ENCODE data around the gene MACROD2. TPM values are rescaled to one million over a fixed set of nuclear protein-coding genes. Genes with fewer than 3 reads are reported as not detected.

Gene MACROD2
- total RNA-seq, 1 experiment from 2014 or later, result 3.7 TPM

DNA sequence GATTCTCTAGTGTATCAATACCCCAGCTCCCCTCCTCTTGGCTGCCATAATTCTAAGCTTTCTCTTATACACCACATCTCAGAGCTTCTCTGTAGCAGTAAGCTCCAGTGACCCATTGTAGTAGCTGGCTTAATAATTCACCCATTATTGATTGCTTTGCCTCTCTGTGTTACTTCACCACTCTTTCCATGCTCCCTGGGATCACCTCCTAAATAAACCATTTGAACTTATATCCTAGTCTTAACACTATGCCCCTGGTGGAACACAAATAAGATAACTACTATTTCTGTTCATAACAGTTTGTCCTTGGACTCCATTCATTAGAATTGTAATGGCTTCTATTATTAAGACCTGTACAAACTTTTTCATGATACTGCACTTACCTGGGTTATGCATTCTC, 1819.0 kb downstream of the MACROD2 start (continued):
- TF ChIP-seq, protein P1, sequence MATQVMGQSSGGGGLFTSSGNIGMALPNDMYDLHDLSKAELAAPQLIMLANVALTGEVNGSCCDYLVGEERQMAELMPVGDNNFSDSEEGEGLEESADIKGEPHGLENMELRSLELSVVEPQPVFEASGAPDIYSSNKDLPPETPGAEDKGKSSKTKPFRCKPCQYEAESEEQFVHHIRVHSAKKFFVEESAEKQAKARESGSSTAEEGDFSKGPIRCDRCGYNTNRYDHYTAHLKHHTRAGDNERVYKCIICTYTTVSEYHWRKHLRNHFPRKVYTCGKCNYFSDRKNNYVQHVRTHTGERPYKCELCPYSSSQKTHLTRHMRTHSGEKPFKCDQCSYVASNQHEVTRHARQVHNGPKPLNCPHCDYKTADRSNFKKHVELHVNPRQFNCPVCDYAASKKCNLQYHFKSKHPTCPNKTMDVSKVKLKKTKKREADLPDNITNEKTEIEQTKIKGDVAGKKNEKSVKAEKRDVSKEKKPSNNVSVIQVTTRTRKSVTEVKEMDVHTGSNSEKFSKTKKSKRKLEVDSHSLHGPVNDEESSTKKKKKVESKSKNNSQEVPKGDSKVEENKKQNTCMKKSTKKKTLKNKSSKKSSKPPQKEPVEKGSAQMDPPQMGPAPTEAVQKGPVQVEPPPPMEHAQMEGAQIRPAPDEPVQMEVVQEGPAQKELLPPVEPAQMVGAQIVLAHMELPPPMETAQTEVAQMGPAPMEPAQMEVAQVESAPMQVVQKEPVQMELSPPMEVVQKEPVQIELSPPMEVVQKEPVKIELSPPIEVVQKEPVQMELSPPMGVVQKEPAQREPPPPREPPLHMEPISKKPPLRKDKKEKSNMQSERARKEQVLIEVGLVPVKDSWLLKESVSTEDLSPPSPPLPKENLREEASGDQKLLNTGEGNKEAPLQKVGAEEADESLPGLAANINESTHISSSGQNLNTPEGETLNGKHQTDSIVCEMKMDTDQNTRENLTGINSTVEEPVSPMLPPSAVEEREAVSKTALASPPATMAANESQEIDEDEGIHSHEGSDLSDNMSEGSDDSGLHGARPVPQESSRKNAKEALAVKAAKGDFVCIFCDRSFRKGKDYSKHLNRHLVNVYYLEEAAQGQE (IDR thresholded peaks at IDR 0.05; ENCODE audit: low read depth), result no peak
- TF ChIP-seq EZH2 (IDR thresholded peaks at IDR 0.05) (no peak), POLR2A (IDR thresholded peaks at IDR 0.05; ENCODE audit: borderline replicate concordance, extremely low read depth, insufficient read depth, insufficient read length) (no peak), POLR2AphosphoS5 (IDR thresholded peaks at IDR 0.05; ENCODE audit: low read depth, low read length) (no peak), RAD21 (IDR thresholded peaks at IDR 0.05; ENCODE audit: low read depth) (no peak)

DNA sequence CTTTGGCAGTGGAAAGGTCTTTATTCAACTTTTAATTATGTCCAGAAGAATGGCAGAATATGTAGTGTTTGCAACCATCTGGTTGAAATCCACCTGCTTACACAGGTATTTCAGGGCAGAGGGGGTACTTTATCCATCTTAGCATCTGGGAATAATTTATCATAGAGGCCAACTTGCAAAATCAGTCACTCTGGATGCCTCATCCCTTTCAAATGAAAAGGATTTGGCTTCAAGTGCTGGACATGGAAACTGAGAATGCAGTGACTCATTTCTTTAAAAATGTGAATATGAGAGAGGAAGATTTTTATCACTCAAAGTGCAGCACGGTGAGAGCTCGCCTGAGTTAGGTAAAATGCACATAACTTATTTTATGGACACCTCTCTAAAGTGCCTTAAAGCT, 1819.6 kb downstream of the MACROD2 start:
- Histone ChIP-seq H3K4me1 (ENCODE audit: control insufficient read depth in 1 of 2, insufficient read depth in 2 of 2, low read length in 2 of 2) (no peaks in the 10 kb centered on the region), H3K4me2 (ENCODE audit: low read length) (no peak overlapping the region), H3K9ac (ENCODE audit: low read length) (no peak overlapping the region), H3K9me3 (ENCODE audit: control insufficient read depth in 1 of 2, insufficient read depth in 1 of 2, low read depth in 1 of 2, low read length in 2 of 2) (peaks cover 4 to 20% of the 10 kb centered on the region in 2 experiments; a peak in 2 of 4 replicates), H3K9me2 (ENCODE audit: insufficient read depth) (no peaks in the 10 kb centered on the region), H3K27me3 (ENCODE audit: insufficient read depth, low read length) (no peaks in the 10 kb centered on the region), H4K20me1 (ENCODE audit: insufficient read depth) (no peaks in the 10 kb centered on the region), H3K27ac (ENCODE audit: low read depth, low read length) (no peak overlapping the region), H3K4me3 (replicated peaks in 1 of 2; ENCODE audit: low read depth in 1 of 2, low read length in 2 of 2) (no peak overlapping the region), H3K79me2 (ENCODE audit: insufficient read depth, low read length) (no peaks in the 10 kb centered on the region), H3K36me3 (ENCODE audit: control insufficient read depth in 1 of 2, insufficient read depth in 2 of 2, low read length in 2 of 2) (no peaks in the 10 kb centered on the region), H2AFZ (ENCODE audit: low read depth, low read length, poor library complexity, severe bottlenecking) (no peak overlapping the region)
- CTCF ChIA-PET, result no interaction called here
- no TSS peak for BruUV-seq (replicated peaks)
- ATAC-seq (no peak), DNase-seq (ENCODE audit: low read depth, low spot score) (no peak)
- TF ChIP-seq YY1 (IDR thresholded peaks at IDR 0.05; ENCODE audit: extremely low read depth, insufficient replicate concordance, low read depth, low read length) (no peak), POLR2AphosphoS5 (IDR thresholded peaks at IDR 0.05; ENCODE audit: low read depth, low read length) (no peak), RAD21 (IDR thresholded peaks at IDR 0.05; ENCODE audit: low read depth) (no peak), TCF7L2 (IDR thresholded peaks at IDR 0.05; ENCODE audit: borderline replicate concordance, extremely low read depth, insufficient read depth, insufficient read length) (no peak), CEBPB (IDR thresholded peaks at IDR 0.05; ENCODE audit: low read depth) (no peak)
- TF ChIP-seq, protein P2, sequence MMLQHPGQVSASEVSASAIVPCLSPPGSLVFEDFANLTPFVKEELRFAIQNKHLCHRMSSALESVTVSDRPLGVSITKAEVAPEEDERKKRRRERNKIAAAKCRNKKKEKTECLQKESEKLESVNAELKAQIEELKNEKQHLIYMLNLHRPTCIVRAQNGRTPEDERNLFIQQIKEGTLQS (IDR thresholded peaks at IDR 0.05), result no peak
- TF ChIP-seq, protein P1 (IDR thresholded peaks at IDR 0.05; ENCODE audit: low read depth), result no peak
- POLR2A ChIA-PET, result no interaction called here
- intact Hi-C loops (cut with micrococcal nuclease), result no loop called here
- RAD21 ChIA-PET (ENCODE audit: low non-redundant PET in 1 of 2, low total read pairs in 2 of 2, uncharacterized antibody in 2 of 2, unreplicated experiment in 2 of 2), result no interaction called here

Measured in HCT116 (cell line).